Peyer's patch (tissue), 4 donors: Measurements from ENCODE around the gene NEDD4L.

Experiments used
- CTCF ChIP-seq, 6 experiments: fragments of 450-650 bp in 4 of 6; fragments of 200-600 bp in 2 of 6; sonication (generic) in 1 of 6; IDR thresholded peaks; one replicate each; pipeline ENCODE4 v1.5.1; 2017 to 2019; ENCODE audit warnings: antibody characterized with exemption in 6 of 6, mild to moderate bottlenecking in 3 of 6, moderate library complexity in 1 of 6
- POLR2A ChIP-seq, 2 donors: fragments of 450-650 bp; IDR thresholded peaks; one replicate each; pipeline ENCODE4 v1.5.1; 2017; ENCODE audit warnings: antibody characterized with exemption in 2 of 2, mild to moderate bottlenecking in 2 of 2, moderate library complexity in 2 of 2

- no peak for TF ChIP-seq POLR2A (IDR thresholded peaks at IDR 0.05)
- TF ChIP-seq CTCF (IDR thresholded peaks at IDR 0.05), result no peak
These were observed 385.4 kb downstream of the NEDD4L start for GRCh38 chr18:58429442-58429841.
